EL (cell line): ENCODE measurements around the gene FALEC.

ENCODE experiments used
- DNase-seq: peaks from one replicate; pipeline ENCODE4 v3.0.0-alpha.2; 2016

FALEC gene

GRCh38 chr1:150512846-150513245 is 2.7 kb upstream of the FALEC start:
- no peak for DNase-seq

GRCh38 chr1:150513351-150513791 is 2.2 kb upstream of the FALEC start:
- DNase-seq: no peak

- no peak for DNase-seq
These were observed 1.3 kb upstream of the FALEC start for GRCh38 chr1:150514260-150514659.

GRCh38 chr1:150514913-150515327 is 632 bp upstream of the FALEC start:
- DNase-seq: no peak

- no peak for DNase-seq
These were observed 569 bp downstream of the FALEC start for GRCh38 chr1:150516050-150516591.

- DNase-seq: no peak
These were observed 1.1 kb downstream of the FALEC start for GRCh38 chr1:150516616-150517015.

GRCh38 chr1:150521196-150521968 is 5.8 kb downstream of the FALEC start:
- DNase-seq: no peak

GRCh38 chr1:150525348-150525747 is 9.8 kb downstream of the FALEC start:
- no peak for DNase-seq

GRCh38 chr1:150528196-150528595 is 12.6 kb downstream of the FALEC start:
- DNase-seq: peak; percentile 77

- DNase-seq: peak; percentile 57
These were observed 13.5 kb downstream of the FALEC start for GRCh38 chr1:150529017-150529416.

- DNase-seq: no peak
These were observed 15.1 kb downstream of the FALEC start for GRCh38 chr1:150530491-150531159.

GRCh38 chr1:150532860-150533259 is 17.3 kb downstream of the FALEC start:
- DNase-seq: no peak

GRCh38 chr1:150534002-150534401 is 18.4 kb downstream of the FALEC start:
- no peak for DNase-seq

- peak; percentile 85 for DNase-seq
These were observed 20.1 kb downstream of the FALEC start for GRCh38 chr1:150535511-150536287.

GRCh38 chr1:150536836-150537731 is 21.5 kb downstream of the FALEC start:
- peak; percentile 45 for DNase-seq

- peak; percentile 82 for DNase-seq
These were observed 22.5 kb downstream of the FALEC start for GRCh38 chr1:150537732-150538684.

- no peak for DNase-seq
These were observed 28.1 kb downstream of the FALEC start for GRCh38 chr1:150543500-150544143.

GRCh38 chr1:150544204-150544603 is 28.7 kb downstream of the FALEC start:
- DNase-seq: no peak

GRCh38 chr1:150545486-150546032 is 30.0 kb downstream of the FALEC start:
- no peak for DNase-seq

GRCh38 chr1:150546294-150546937 is 30.9 kb downstream of the FALEC start:
- DNase-seq: no peak
